DOHH2 (cell line): Measurements from ENCODE around the gene IL11.
A peak's percentile ranks its signal among the peaks of the same experiment; 100 is the strongest.

Source experiments
- H3F3A ChIP-seq: fragments of 200-600 bp; sonication (generic), shearing (Covaris generic); 2 replicates; pipeline ENCODE4 v1.6.0; 2016; ENCODE audit warnings: antibody characterized with exemption, mild to moderate bottlenecking; ENCODE audit not compliant: control insufficient read depth, insufficient read depth
- H3K27ac ChIP-seq: fragments of 200-600 bp; sonication (generic); 2 replicates; pipeline ENCODE4 v1.5.1; 2014; ENCODE audit warnings: low read depth, mild to moderate bottlenecking, low read length, moderate library complexity
- H3K27me3 ChIP-seq: fragments of 200-600 bp; sonication (generic); 2 replicates; pipeline ENCODE4 v1.6.1; 2014; ENCODE audit warnings: mild to moderate bottlenecking, low read length, mixed read lengths; ENCODE audit not compliant: control insufficient read depth
- H3K36me3 ChIP-seq: fragments of 200-600 bp; sonication (generic); 2 replicates; pipeline ENCODE4 v1.6.1; 2014; ENCODE audit warnings: mild to moderate bottlenecking, low read length, moderate library complexity, mixed read lengths; ENCODE audit not compliant: control insufficient read depth
- H3K4me1 ChIP-seq: fragments of 200-600 bp; sonication (generic); 2 replicates; pipeline ENCODE4 v1.6.1; 2014; ENCODE audit warnings: mild to moderate bottlenecking, low read length, mixed read lengths; ENCODE audit not compliant: control insufficient read depth
- H3K4me2 ChIP-seq: fragments of 200-600 bp; sonication (generic); 2 replicates; pipeline ENCODE4 v1.6.0; 2014; ENCODE audit warnings: mild to moderate bottlenecking, low read length, moderate library complexity
- H3K4me3 ChIP-seq: fragments of 200-600 bp; sonication (generic); 2 replicates; pipeline ENCODE4 v1.5.1; 2014; ENCODE audit warnings: mild to moderate bottlenecking, low read length, mixed read lengths
- H3K79me2 ChIP-seq: fragments of 200-600 bp; sonication (generic); 2 replicates; pipeline ENCODE4 v1.6.1; 2014; ENCODE audit warnings: mild to moderate bottlenecking, low read length, mixed read lengths; ENCODE audit not compliant: control insufficient read depth
- H3K9me2 ChIP-seq: fragments of 200-600 bp; sonication (generic); replicated peaks from 2 replicates; pipeline ENCODE4 v1.6.1; 2014; ENCODE audit warnings: mild to moderate bottlenecking, low read length, mixed read lengths; ENCODE audit not compliant: control insufficient read depth
- H3K9me3 ChIP-seq: fragments of 200-600 bp; sonication (generic); 2 replicates; pipeline ENCODE4 v1.6.1; 2014; ENCODE audit warnings: antibody characterized with exemption, low read length, mixed read lengths; ENCODE audit not compliant: control insufficient read depth, insufficient read depth
- H4K20me1 ChIP-seq: fragments of 200-600 bp; sonication (generic); 2 replicates; pipeline ENCODE4 v1.6.0; 2014; ENCODE audit warnings: low read depth, mild to moderate bottlenecking, antibody characterized with exemption, low read length, moderate library complexity; ENCODE audit not compliant: control insufficient read depth, insufficient read depth
- EZH2phosphoT487 ChIP-seq: fragments of 200-600 bp; sonication (generic); IDR thresholded peaks from 2 replicates; pipeline ENCODE4 v1.6.1; 2017; ENCODE audit warnings: borderline replicate concordance, mild to moderate bottlenecking, antibody characterized with exemption, low read length, moderate library complexity, mixed read lengths
- TF ChIP-seq, protein P1 (sequence below): fragments of 200-600 bp; sonication (generic); IDR thresholded peaks from one replicate; pipeline ENCODE4 v1.5.1; 2014; ENCODE audit warnings: antibody characterized with exemption, mild to moderate bottlenecking, low read depth, low read length; ENCODE audit not compliant: poor library complexity, severe bottlenecking

Gene IL11

DNA sequence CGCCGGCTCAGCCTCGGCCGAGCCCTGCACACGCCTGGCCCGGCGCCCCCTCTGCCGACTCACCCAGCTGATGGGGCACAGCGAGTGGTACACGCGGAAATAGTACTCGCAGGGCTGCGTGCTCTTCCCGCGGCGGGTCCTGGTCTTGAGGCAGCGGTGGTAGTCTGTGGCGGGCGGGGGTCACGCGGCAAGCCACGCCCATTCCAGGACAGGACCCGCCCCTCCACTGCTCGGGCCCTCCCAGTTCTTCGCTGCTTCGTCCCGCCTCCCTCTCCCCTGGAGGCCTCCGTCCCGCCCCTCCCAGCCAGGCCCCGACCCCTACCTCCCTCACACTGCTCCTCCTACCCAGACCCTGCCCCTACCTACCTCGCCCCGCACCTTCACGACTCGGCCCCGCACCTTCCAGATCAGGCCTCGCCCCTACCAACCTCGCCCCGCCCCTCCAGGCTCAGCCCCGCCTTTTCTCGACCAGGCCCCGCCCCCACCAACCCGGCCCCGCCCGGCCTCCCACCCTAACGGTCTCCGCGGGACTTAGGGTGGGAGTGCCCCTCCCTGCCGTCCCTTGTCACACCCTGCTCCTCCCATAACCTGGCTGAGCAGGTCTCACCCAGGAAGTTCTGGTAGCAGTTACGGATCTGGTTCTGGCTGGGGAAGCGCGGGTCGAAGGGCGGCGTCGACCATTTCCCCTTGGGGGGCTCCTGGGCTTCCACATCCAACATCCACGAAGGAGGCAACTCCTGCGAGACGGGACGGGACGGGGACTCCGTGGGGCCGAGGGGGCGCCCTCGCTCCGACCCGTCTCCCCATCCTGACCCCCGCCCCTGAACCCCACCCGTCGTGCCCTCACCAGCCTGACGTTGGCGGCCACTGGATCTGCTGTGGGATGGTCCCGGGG, 16.2 kb downstream of the IL11 start:
- Histone ChIP-seq H3F3A (no peaks in the 10 kb centered on the region), H3K4me2 (peak overlapping the region; percentile 56), H3K9me3 (no peaks in the 10 kb centered on the region), H3K9me2 (no peaks in the 10 kb centered on the region), H3K27me3 (peaks cover 43% of the 10 kb centered on the region), H3K4me1 (peaks cover 11% of the 10 kb centered on the region), H3K4me3 (peak overlapping the region; percentile 56), H3K36me3 (no peaks in the 10 kb centered on the region), H4K20me1 (no peaks in the 10 kb centered on the region), H3K79me2 (no peaks in the 10 kb centered on the region), H3K27ac (no peak overlapping the region)
- TF ChIP-seq, protein P1, sequence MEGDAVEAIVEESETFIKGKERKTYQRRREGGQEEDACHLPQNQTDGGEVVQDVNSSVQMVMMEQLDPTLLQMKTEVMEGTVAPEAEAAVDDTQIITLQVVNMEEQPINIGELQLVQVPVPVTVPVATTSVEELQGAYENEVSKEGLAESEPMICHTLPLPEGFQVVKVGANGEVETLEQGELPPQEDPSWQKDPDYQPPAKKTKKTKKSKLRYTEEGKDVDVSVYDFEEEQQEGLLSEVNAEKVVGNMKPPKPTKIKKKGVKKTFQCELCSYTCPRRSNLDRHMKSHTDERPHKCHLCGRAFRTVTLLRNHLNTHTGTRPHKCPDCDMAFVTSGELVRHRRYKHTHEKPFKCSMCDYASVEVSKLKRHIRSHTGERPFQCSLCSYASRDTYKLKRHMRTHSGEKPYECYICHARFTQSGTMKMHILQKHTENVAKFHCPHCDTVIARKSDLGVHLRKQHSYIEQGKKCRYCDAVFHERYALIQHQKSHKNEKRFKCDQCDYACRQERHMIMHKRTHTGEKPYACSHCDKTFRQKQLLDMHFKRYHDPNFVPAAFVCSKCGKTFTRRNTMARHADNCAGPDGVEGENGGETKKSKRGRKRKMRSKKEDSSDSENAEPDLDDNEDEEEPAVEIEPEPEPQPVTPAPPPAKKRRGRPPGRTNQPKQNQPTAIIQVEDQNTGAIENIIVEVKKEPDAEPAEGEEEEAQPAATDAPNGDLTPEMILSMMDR = no peak
- TF ChIP-seq EZH2phosphoT487 = no peak

DNA sequence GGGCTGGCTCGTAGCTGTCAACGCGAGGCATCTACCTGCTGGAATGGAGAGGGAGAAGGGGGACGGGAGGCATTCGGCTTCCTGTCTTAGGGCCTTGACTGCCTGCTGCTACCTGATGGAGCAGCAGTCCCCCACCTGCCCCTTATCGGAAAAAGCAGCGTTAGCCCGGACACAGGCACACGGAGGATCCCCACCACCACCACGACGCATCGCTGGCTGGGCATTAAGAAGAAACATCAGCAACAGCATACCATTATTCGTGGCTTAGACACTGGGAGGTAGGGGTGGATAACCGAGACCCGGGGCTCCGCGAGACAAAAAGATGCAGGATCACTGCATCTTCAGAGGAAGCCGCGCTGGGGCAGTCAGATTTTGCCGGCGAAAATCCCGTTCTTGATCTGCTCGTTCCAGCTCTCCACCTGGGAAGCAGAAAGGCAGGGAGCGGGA, 16.9 kb downstream of the IL11 start:
- no peaks in the 10 kb centered on the region for H3K9me2 ChIP-seq
- H3K4me3 ChIP-seq = peak overlapping the region; percentile 56
- TF ChIP-seq, protein P1 = no peak
- TF ChIP-seq EZH2phosphoT487 = no peak
- H3K27me3 ChIP-seq = peaks cover 43% of the 10 kb centered on the region
- H3K9me3 ChIP-seq = no peaks in the 10 kb centered on the region
- no peak overlapping the region for H3K27ac ChIP-seq
- H3K79me2 ChIP-seq = no peaks in the 10 kb centered on the region
- no peaks in the 10 kb centered on the region for H3K36me3 ChIP-seq
- H3K4me2 ChIP-seq = peak overlapping the region; percentile 56
- no peaks in the 10 kb centered on the region for H3F3A ChIP-seq
- H3K4me1 ChIP-seq = peaks cover 11% of the 10 kb centered on the region
- H4K20me1 ChIP-seq = no peaks in the 10 kb centered on the region

DNA sequence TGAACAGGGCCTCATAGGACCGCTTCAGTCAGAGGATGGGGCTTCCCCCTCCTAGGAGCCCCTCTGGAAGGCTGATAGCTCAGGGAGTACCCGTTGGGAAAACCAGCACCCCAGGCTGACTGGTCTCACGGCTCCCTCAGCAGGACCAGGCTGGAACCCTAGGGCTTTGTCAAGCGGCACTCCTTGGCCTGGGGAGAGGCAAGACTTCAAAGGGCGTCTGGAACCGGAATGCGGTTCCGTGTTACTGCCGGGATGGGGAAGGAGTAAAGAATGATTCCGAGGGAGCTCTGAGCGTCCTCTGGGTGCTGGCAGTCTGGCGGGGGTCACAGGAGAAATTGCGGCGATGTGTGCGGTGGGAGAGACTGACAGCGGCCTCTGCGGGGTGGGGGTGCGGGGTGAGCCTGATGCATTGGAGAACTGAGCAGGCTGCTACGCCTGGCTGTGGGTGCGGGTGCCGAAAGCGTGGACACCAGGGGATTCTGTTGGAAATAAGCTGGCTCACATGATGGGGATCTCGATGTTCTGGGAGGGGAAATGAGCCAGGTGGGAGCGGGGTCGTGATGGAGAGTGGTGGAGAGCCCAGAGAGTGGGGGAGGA, 17.6 kb downstream of the IL11 start:
- TF ChIP-seq, protein P1 = no peak
- H3K79me2 ChIP-seq = no peaks in the 10 kb centered on the region
- no peaks in the 10 kb centered on the region for H3F3A ChIP-seq
- no peak overlapping the region for H3K4me3 ChIP-seq
- H3K4me2 ChIP-seq = no peak overlapping the region
- no peaks in the 10 kb centered on the region for H4K20me1 ChIP-seq
- peaks cover 43% of the 10 kb centered on the region for H3K27me3 ChIP-seq
- no peaks in the 10 kb centered on the region for H3K9me3 ChIP-seq
- no peaks in the 10 kb centered on the region for H3K9me2 ChIP-seq
- H3K36me3 ChIP-seq = no peaks in the 10 kb centered on the region
- H3K27ac ChIP-seq = no peak overlapping the region
- H3K4me1 ChIP-seq = peaks cover 11% of the 10 kb centered on the region
